GM19328 (cell line): Measurements from ENCODE around the gene ZNF408.

Experiments
- ATAC-seq: cut with Tn5 transposase; IDR thresholded peaks from one replicate; pipeline ENCODE4 v1.9.1; 2021; ENCODE audit warnings: mild to moderate bottlenecking, moderate library complexity; ENCODE audit not compliant: unreplicated experiment

The ZNF408 gene

GRCh38 chr11:46725338-46726205 lies 24.7 kb downstream of the ZNF408 start:
- ATAC-seq: no peak

- ATAC-seq: no peak
Measured at GRCh38 chr11:46726206-46726862, 25.5 kb downstream of the ZNF408 start.

- ATAC-seq: no peak
Measured at GRCh38 chr11:46727952-46728658, 27.3 kb downstream of the ZNF408 start.

GRCh38 chr11:46728659-46729040 lies 27.8 kb downstream of the ZNF408 start:
- ATAC-seq: no peak

- ATAC-seq: no peak
Measured at GRCh38 chr11:46729110-46730027, 28.5 kb downstream of the ZNF408 start.

GRCh38 chr11:46731545-46731944 lies 30.7 kb downstream of the ZNF408 start:
- no peak for ATAC-seq

GRCh38 chr11:46733234-46733633 lies 32.4 kb downstream of the ZNF408 start:
- no peak for ATAC-seq

GRCh38 chr11:46736146-46736545 lies 35.3 kb downstream of the ZNF408 start:
- no peak for ATAC-seq

- ATAC-seq: no peak
Measured at GRCh38 chr11:46736615-46737014, 35.8 kb downstream of the ZNF408 start.

- ATAC-seq: no peak
Measured at GRCh38 chr11:46737699-46738098, 36.9 kb downstream of the ZNF408 start.

GRCh38 chr11:46738887-46739286 lies 38.1 kb downstream of the ZNF408 start:
- no peak for ATAC-seq

GRCh38 chr11:46741600-46742484 lies 41.0 kb downstream of the ZNF408 start:
- ATAC-seq: no peak

- no peak for ATAC-seq
Measured at GRCh38 chr11:46743043-46743442, 42.2 kb downstream of the ZNF408 start.

GRCh38 chr11:46743693-46744339 lies 43.0 kb downstream of the ZNF408 start:
- no peak for ATAC-seq

- no peak for ATAC-seq
Measured at GRCh38 chr11:46745328-46745727, 44.5 kb downstream of the ZNF408 start.

GRCh38 chr11:46745995-46746394 lies 45.2 kb downstream of the ZNF408 start:
- ATAC-seq: no peak

- ATAC-seq: no peak
Measured at GRCh38 chr11:46747150-46747549, 46.3 kb downstream of the ZNF408 start.
